ENCODE data around the gene ENPP1. TPM values are rescaled to one million over a fixed set of nuclear protein-coding genes. Genes with fewer than 3 reads are reported as not detected.

ENPP1 gene
- polyA plus RNA-seq, 3 donors: not detected

DNA sequence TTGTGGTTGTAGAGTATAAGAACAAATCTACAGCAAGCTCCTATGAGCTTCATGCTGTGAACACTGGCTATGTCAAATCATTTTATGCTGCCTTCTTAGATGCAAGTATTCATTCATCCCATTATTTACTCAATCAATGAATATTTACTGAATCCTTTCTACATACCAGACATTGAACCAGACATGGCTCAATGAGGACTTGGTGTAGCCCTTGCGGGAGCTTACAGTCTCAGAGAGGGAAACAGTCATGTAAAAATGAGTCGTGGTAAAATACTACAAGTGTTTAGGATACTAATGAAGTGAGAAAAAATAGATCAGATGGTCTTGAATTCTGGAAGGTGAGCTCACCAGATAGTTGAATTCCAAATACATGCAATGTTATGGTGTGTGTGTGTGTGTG, 44.8 kb upstream of the ENPP1 start:
- no peak overlapping the region for H3K9ac ChIP-seq (ENCODE audit: insufficient read depth, low read length, poor library complexity, severe bottlenecking)
- TF ChIP-seq, protein P1, sequence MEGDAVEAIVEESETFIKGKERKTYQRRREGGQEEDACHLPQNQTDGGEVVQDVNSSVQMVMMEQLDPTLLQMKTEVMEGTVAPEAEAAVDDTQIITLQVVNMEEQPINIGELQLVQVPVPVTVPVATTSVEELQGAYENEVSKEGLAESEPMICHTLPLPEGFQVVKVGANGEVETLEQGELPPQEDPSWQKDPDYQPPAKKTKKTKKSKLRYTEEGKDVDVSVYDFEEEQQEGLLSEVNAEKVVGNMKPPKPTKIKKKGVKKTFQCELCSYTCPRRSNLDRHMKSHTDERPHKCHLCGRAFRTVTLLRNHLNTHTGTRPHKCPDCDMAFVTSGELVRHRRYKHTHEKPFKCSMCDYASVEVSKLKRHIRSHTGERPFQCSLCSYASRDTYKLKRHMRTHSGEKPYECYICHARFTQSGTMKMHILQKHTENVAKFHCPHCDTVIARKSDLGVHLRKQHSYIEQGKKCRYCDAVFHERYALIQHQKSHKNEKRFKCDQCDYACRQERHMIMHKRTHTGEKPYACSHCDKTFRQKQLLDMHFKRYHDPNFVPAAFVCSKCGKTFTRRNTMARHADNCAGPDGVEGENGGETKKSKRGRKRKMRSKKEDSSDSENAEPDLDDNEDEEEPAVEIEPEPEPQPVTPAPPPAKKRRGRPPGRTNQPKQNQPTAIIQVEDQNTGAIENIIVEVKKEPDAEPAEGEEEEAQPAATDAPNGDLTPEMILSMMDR (IDR thresholded peaks at IDR 0.05): no peak
- DNase-seq: no peak
- H3K27ac ChIP-seq (ENCODE audit: low read depth in 1 of 2, low read length in 2 of 2): no peak overlapping the region
- no peak overlapping the region for H3K4me2 ChIP-seq (replicated peaks; ENCODE audit: extremely low read depth, low read length, poor library complexity, severe bottlenecking)
- no peaks in the 10 kb centered on the region for H3K9me3 ChIP-seq (replicated peaks in 1 of 2; ENCODE audit: control insufficient read depth in 1 of 2, insufficient read depth in 1 of 2, low read length in 2 of 2)
- no peaks in the 10 kb centered on the region for H3K4me1 ChIP-seq (ENCODE audit: control insufficient read depth in 1 of 2, insufficient read depth in 2 of 2, low read length in 2 of 2)
- H3K27ac Mint-ChIP-seq: no peak overlapping the region
- no peaks in the 10 kb centered on the region for H3K36me3 ChIP-seq (replicated peaks in 1 of 2; ENCODE audit: control insufficient read depth in 1 of 2, insufficient read depth in 2 of 2, low read length in 2 of 2)
- no peaks in the 10 kb centered on the region for H4K20me1 ChIP-seq (ENCODE audit: insufficient read depth, low read length)
- intact Hi-C loops (cut with micrococcal nuclease): no loop called here
- no peaks in the 10 kb centered on the region for H3K4me1 Mint-ChIP-seq
- peaks cover 0 to 4% (median 1%) of the 10 kb centered on the region in 3 donors for H3K27me3 Mint-ChIP-seq (ENCODE audit: low read depth in 3 of 3)
- no peak overlapping the region for H3K4me3 ChIP-seq (replicated peaks in 1 of 3; ENCODE audit: low read depth in 2 of 3, low read length in 3 of 3)
- no peaks in the 10 kb centered on the region for H3K36me3 Mint-ChIP-seq
- no peak overlapping the region for H2AFZ ChIP-seq (ENCODE audit: insufficient read depth, low read depth, low read length, poor library complexity, severe bottlenecking)
- peaks cover 0 to 3% (median 0%) of the 10 kb centered on the region in 7 donors for H3K9me3 Mint-ChIP-seq
- H3K4me3 Mint-ChIP-seq: no peak overlapping the region
- no peaks in the 10 kb centered on the region for H3K79me2 ChIP-seq (ENCODE audit: insufficient read depth, low read length)
- 92% methylated on average over 2 of the region's 2 CpGs for WGBS (ENCODE audit: insufficient coverage)
- H3K27me3 ChIP-seq (ENCODE audit: control insufficient read depth in 2 of 2, insufficient read depth in 2 of 2, low read length in 2 of 2): no peaks in the 10 kb centered on the region

DNA sequence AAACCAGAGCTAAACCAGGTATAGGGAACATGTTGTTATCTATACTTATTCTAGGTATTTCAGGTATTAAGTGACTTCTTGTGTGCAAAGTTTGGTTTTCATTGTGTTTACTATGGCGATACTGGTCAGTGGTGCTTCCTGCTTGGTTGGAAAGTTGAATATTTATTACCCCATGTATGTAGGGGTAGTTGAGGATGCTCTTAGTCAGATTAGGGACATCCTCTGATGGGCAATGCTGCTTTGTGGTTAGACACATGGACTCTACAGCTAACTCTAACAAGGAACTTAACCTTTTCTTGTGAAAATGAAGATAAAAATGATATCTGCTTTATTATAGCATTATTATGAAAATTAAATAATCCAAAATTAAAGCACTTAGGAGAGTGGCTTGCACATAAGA, 44.1 kb upstream of the ENPP1 start:
- intact Hi-C loops (cut with micrococcal nuclease): no loop called here
- TF ChIP-seq, protein P1 (IDR thresholded peaks at IDR 0.05): no peak
- WGBS (ENCODE audit: insufficient coverage): no CpG with 5 or more reads among the region's 1 CpG
- Histone ChIP-seq H3K27me3 (ENCODE audit: control insufficient read depth in 2 of 2, insufficient read depth in 2 of 2, low read length in 2 of 2) (no peaks in the 10 kb centered on the region), H2AFZ (ENCODE audit: insufficient read depth, low read depth, low read length, poor library complexity, severe bottlenecking) (no peak overlapping the region), H3K9me3 (replicated peaks in 1 of 2; ENCODE audit: control insufficient read depth in 1 of 2, insufficient read depth in 1 of 2, low read length in 2 of 2) (no peaks in the 10 kb centered on the region), H3K4me3 (replicated peaks in 1 of 3; ENCODE audit: low read depth in 2 of 3, low read length in 3 of 3) (no peak overlapping the region), H3K4me2 (replicated peaks; ENCODE audit: extremely low read depth, low read length, poor library complexity, severe bottlenecking) (no peak overlapping the region), H3K27ac (ENCODE audit: low read depth in 1 of 2, low read length in 2 of 2) (no peak overlapping the region), H3K4me1 (ENCODE audit: control insufficient read depth in 1 of 2, insufficient read depth in 2 of 2, low read length in 2 of 2) (no peaks in the 10 kb centered on the region), H3K36me3 (replicated peaks in 1 of 2; ENCODE audit: control insufficient read depth in 1 of 2, insufficient read depth in 2 of 2, low read length in 2 of 2) (no peaks in the 10 kb centered on the region), H3K79me2 (ENCODE audit: insufficient read depth, low read length) (no peaks in the 10 kb centered on the region), H4K20me1 (ENCODE audit: insufficient read depth, low read length) (no peaks in the 10 kb centered on the region), H3K9ac (ENCODE audit: insufficient read depth, low read length, poor library complexity, severe bottlenecking) (no peak overlapping the region)
- no peak overlapping the region for H3K27ac Mint-ChIP-seq
- H3K4me3 Mint-ChIP-seq: no peak overlapping the region
- peaks cover 0 to 3% (median 2%) of the 10 kb centered on the region in 3 donors for H3K27me3 Mint-ChIP-seq (ENCODE audit: low read depth in 3 of 3)
- peaks cover 0 to 3% (median 0%) of the 10 kb centered on the region in 7 donors for H3K9me3 Mint-ChIP-seq
- DNase-seq: no peak
- no peaks in the 10 kb centered on the region for H3K4me1 Mint-ChIP-seq
- no peaks in the 10 kb centered on the region for H3K36me3 Mint-ChIP-seq
